Jurkat, Clone E6-1 (cell line): ENCODE data around the gene CLIC5. TPM values are rescaled to one million over a fixed set of nuclear protein-coding genes. Genes with fewer than 3 reads are reported as not detected.

Experiments used
- DNase-seq: peaks from one replicate; pipeline ENCODE4 v3.0.0-alpha.2; 2011; ENCODE audit warnings: low read depth, low spot score
- H3K4me3 ChIP-seq: 2 replicates; pipeline ENCODE4 v1.5.1; 2011; ENCODE audit warnings: mild to moderate bottlenecking, low read length, control low read depth, moderate library complexity
- polyA plus RNA-seq: library from polyadenylated mRNA; unstranded; fragments of >200 nt; gene quantifications from one replicate; pipeline ENCODE4 v1.2.1, GENCODE V29; 2012; ENCODE audit warnings: missing spikeins; ENCODE audit not compliant: insufficient read length, insufficient read depth

Gene CLIC5
- polyA plus RNA-seq: not detected

GRCh38 chr6:46015119-46015968, at the start of gene CLIC5:
Gene CLIC5 (minus strand): TSS chr6:46015860. CDS start chr6:46015542, 318 bp downstream.
- no peak for DNase-seq
- peak within 1 kb of the TSS; percentile 16 for H3K4me3 ChIP-seq

DNA sequence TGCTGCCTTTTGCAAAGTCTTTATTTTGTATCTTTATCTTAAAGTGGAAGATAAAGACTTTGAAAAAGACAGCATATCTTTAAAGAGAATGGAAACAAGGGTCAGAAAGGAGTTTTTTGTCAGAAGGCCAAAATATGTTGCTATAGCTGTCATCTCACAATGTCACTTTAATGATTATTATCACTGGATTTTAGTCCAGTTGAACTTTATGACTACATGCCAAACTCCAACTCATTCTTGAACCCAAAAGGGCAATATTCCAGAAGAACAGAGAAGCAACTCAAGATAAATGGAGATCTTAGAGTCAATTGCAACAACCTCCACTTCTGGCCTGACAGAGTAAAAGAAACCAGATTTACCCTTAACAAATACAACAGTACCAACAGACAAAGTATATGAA, 47.3 kb upstream of the CLIC5 start:
- no peak for DNase-seq

GRCh38 chr6:46062312-46062711, 46.7 kb upstream of the CLIC5 start:
- no peak for DNase-seq

More for the DNA sequence above, 47.3 kb upstream of the CLIC5 start:
- no peak overlapping the region for H3K4me3 ChIP-seq

DNA sequence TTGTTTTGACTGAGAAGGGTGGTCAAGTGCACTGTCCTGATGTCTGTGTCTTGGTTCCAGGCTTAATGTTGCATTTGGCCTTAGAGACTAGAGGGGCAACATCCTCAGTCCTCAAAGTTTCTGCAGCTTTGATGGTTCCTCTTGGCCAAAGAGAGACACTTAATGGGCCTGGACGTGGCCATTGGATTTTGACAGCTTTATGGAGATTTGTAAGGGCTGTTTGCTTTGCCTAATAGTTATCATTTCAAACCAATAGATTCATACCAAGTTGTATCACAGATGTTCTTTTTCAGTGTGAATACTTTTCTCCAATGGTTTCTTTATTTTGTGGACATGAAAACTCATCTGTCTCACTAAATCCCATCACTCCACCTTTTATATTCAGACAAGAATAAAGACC, 45.8 kb upstream of the CLIC5 start:
- H3K4me3 ChIP-seq: no peak overlapping the region
- no peak for DNase-seq

More at GRCh38 chr6:46062312-46062711, 46.7 kb upstream of the CLIC5 start:
- H3K4me3 ChIP-seq: no peak overlapping the region

- H3K4me3 ChIP-seq: no peak overlapping the region
- no peak for DNase-seq
Measured at GRCh38 chr6:46059608-46060007, 43.9 kb upstream of the CLIC5 start.

DNA sequence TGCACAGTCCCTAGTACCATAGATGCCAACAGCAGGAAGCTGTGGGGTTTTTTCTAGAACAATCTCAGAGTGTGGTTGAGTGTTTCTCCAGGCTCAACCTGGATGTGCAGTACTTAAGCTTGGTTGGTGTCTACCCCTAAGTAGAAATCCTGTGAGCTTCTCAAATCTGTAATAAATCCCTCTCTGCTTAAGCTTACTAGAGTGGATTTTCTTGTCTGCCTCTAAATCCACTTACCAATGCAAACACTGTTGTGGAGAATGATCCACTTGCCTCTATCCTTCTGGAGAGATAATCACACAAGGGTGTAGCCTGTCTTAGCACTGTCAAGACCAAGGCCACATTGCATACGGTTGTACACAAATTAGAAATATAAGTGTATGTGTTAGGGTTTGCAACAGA, 43.3 kb upstream of the CLIC5 start:
- no peak for DNase-seq
- no peak overlapping the region for H3K4me3 ChIP-seq

DNA sequence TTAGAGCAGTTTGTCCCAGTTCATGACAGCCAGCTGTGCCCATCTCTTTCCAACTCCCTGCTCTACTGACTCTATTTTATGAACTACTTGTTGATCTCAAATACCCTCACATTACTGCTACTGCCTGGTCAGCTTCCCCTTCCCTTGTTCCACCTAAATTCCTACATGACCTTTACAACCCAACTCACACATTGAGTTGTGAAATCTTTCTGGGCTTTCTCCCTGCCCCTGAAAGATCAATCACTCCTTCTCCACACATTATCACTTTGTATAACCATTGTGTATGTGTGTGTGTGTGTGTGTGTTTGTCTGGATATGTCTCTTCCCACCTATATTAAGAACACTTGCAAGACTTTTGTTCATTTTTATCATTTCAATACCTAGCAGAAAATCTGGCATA, 42.1 kb upstream of the CLIC5 start:
- no peak overlapping the region for H3K4me3 ChIP-seq
- no peak for DNase-seq

- no peak overlapping the region for H3K4me3 ChIP-seq
- no peak for DNase-seq
Measured at GRCh38 chr6:46056906-46057529, 41.4 kb upstream of the CLIC5 start.

DNA sequence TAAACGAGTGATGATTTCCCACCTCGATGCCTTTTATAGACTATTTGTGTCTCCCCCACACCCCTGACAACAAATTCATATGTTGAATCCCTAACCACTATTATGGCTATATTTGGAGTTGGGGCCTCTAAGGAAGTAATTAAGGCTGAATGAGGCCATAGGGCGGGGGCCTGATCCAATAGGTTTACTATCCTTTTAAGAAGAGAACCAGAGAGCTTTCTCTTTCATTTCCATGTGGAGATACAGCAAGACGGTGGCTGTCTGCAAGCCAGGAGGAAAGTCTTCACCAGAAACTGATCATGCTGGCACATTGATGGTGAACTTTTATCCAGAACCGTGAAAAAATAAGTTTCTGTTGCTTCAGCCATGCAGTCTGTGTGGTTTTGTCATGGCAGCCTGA, 38.9 kb upstream of the CLIC5 start:
- no peak overlapping the region for H3K4me3 ChIP-seq
- no peak for DNase-seq

- H3K4me3 ChIP-seq: no peak overlapping the region
- DNase-seq: no peak
Measured at GRCh38 chr6:46053039-46053933, 37.6 kb upstream of the CLIC5 start.

GRCh38 chr6:46052479-46052878, 36.8 kb upstream of the CLIC5 start:
- no peak for DNase-seq
- no peak overlapping the region for H3K4me3 ChIP-seq

DNA sequence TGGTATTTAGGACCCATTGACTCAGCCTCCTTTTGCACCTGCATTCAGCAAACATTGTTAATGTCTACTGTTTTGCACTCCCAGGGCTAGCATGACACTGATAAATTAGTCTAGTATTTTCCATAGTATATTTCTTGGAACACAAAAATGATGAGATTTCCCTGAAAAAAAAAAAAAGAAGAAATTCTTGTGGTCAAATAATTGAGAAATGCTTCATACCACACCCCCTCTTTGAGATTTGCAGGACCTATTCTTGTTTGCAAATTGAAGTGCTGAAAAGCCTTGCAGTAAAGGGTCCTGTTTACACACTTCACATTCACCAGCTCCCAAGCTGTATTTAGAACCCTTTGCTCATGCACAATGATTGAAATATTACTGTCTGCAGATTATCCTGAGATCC, 36.3 kb upstream of the CLIC5 start:
- DNase-seq: no peak
- H3K4me3 ChIP-seq: no peak overlapping the region

DNA sequence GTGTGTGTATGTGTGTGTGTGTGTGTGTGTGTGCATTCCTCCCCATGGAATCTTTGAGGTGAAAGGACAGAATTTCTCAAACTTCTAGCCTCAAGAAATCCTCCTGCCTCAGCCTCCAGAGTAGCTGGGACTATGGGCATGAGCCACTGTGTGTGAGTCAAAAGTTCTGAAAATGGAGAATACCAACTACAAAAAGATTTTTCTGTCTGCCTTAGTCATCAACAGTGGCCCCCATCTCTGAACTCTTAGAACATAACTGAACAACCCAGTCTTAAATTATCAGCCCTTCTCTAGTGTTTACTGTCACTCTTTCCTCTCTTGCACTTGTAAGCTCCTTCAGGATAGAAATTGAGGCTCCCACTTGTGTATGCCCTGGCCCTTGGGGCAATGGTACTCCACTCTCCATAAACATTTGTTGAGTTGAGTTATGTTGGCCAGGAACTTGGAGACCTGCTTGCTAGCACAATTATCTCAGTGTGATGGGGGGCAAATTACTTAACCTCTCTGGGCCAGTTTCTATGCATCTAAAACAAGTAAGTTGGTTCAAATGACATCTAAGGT, 35.3 kb upstream of the CLIC5 start:
- no peak overlapping the region for H3K4me3 ChIP-seq
- no peak for DNase-seq

DNA sequence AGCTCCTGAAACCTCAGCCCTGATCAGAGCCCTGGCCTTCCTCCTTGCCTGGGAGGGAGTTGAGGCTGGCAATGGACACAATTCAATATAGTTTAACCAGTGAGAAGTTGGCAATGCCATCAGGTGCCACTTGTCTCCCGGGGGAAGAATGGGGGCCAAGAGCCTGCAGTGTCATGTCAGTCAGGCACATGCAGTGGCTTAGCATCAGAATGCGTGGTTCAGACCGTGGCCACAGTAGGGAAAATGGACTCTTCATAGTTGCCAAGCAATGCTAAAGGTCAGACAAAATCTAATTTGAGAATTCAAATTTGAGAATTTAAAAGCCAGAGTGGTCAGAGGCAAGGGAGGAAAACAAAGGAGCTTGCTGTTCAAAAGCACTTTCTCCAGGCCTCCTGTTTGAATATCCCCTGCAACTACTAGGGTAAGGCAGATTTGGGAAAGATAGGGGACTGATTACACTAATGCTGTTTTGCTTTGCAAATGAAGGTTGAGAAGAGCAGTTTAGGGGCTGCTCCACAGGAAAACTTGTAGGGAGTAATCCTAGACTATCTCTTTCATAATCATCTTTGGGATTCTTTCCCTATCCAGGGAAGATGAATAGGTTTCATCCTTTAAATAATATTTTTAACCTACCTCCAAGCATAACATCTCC, 33.1 kb upstream of the CLIC5 start:
- H3K4me3 ChIP-seq: no peak overlapping the region
- DNase-seq: no peak

GRCh38 chr6:46046558-46047174, 31.0 kb upstream of the CLIC5 start:
- H3K4me3 ChIP-seq: no peak overlapping the region
- DNase-seq: no peak

DNA sequence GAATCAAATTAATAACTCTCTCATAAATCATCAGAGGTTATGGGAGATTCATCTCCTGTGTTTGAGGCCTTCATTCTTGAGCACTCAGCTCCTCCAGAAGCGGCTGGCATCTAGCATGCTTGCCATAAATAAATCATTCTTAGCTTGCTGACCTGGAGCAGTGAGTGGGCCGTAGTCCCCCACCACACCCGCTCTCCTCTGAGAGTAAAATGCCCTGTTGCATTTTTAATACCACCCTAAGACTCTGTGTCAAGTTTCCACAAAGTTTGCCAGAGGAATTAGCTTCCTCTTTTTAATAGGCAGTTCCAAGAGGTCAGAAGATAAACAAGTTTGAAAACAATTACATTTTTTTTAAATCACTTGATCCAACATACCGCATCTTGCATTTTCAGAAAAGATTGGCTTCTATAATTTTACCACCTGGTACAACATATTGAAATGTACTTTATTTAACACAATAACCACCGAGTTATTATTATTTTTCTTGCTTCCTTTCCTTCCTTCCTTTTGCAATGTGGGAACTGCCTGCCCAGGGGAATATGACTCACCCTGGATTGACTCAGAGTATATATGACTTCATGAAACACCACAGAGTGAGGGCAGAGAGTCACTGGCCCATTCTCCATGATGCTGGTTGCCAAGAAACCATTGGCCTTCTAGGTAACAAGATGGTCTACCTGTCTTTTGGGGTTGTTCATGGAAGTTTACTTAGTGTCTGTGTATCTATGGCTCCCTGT, 29.4 kb upstream of the CLIC5 start:
- no peak for DNase-seq
- no peak overlapping the region for H3K4me3 ChIP-seq

DNA sequence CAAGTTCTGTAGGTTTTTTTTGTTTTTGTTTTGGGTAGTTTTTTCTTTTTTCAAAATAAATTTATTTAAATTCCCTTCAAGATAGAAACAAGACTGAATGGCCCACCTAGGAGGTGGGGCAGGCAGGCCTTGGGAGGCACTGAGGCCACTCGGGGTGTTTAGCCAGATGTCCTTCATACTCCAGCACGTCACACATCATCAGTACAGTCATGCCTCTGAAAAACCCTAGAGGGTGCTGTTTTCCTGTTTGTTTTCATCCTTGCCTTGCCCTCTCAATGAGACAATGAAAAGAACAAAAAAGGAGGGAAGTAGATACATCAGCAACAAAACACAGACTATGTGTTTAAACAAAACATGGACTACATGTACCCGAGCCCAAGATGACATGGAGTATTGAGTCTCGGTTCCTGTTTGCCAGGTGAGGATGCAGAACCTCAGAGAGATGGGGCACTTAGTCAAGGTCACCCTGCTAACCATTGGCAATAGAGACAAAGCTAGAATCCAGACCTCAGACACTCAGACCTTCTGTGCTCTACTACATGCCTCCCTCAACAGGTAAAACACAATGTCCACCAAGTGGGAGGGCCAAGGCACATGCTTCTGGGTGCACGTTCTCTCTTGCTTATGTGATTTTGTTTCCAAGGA, 26.8 kb upstream of the CLIC5 start:
- peak; percentile 12 for DNase-seq
- no peak overlapping the region for H3K4me3 ChIP-seq
